Dermis microvascular lymphatic vessel endothelial cell (primary cell): ENCODE results near the gene ELK1. TPM values are rescaled to one million over a fixed set of nuclear protein-coding genes. Genes with fewer than 3 reads are reported as not detected.
"Not testable (repeated sequence)": the region's sequence is repeated elsewhere in the genome, so short reads cannot be mapped to it uniquely, and the experiment has no call there.

Experiments
- DNase-seq, 2 donors: peaks; one replicate each; pipeline versions ENCODE4 v3.0.0 to v3.0.0-alpha.2; 2010; ENCODE audit warnings: low read depth in 2 of 2
- total RNA-seq: library from RNA; depleted of rRNA; stranded (reverse); fragments of >200 nt; gene quantifications from 2 replicates; pipeline ENCODE4 v1.2.1, GENCODE V29; 2014

The ELK1 gene
- total RNA-seq, 1 donor from 2014 or later = 8.6 TPM

DNA sequence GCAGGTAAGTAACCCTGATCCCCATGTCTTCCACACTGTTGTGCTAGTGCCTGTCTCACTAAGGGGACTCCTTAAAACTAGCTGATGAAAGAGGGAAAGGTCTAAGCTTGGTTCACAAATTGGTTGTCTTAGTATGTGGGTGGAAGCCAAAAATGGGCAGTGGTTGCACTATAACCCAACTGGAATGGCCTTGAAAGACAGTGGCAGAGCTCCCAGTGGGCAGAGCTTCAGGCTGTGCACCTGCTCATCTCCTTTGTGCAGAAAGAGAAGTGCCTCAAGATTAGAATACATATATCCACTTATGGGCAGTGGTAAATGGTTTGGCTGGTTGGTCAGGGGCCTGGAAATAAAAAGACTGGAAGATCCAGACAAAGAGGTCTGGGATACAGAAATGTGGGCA lies 37.9 kb downstream of the ELK1 start:
- DNase-seq = no peak

DNA sequence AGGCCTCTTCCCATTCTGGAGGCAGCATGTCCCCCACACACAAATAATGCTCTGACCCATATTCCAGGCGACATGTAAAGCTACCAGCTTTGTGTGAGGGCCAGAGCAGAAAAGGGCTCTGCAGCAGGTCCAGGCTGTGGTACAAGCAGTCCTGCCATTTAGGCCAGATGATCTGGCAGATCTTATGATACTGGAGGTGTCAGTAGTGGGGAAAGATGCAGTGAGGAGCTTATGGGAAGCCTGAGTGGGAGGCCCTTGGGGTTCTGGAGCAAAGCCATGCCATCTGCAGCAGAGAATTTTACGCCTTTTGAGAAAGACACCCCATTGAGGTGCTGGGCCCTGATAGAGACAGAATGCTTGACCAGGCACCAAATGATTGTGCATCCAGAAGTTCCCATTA lies 38.4 kb downstream of the ELK1 start:
- no peak for DNase-seq

DNA sequence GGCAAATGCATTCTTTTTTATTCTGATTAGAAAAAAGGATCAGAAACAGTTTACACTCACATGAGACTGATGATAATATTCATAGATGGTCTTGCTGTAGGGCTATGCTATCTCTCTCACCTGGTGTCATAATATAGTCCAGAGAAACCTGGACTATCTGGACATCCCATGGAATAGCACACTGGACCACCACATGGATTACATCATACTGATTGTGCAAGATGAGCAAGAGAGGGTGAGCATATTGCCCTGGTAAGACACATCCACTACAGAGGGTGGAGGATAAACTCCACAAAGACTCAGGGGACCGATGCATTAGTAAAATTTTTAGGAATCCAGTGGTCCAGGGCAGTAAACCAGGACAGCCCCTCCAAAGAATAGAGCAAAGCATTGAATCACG lies 38.9 kb downstream of the ELK1 start:
- DNase-seq = no peak

DNA sequence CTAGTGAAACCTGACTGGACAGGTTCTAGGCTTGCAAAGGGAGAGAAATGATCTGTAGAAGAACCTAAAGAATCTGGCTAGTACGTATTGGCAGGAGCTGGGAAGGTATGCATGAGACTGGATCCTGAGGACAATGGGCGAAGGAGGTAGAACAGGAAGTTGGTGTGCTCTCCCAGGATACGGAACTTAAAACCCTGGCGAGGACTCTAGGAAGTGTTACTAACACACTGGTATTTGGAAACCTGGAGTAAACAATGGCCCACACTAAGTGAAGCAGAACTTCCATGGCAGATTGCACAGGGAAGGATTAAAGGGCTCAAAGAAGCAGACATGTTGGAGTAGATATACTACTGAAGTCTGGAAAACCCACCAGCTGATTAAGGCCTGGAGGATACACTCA lies 39.9 kb downstream of the ELK1 start:
- DNase-seq = no peak

DNA sequence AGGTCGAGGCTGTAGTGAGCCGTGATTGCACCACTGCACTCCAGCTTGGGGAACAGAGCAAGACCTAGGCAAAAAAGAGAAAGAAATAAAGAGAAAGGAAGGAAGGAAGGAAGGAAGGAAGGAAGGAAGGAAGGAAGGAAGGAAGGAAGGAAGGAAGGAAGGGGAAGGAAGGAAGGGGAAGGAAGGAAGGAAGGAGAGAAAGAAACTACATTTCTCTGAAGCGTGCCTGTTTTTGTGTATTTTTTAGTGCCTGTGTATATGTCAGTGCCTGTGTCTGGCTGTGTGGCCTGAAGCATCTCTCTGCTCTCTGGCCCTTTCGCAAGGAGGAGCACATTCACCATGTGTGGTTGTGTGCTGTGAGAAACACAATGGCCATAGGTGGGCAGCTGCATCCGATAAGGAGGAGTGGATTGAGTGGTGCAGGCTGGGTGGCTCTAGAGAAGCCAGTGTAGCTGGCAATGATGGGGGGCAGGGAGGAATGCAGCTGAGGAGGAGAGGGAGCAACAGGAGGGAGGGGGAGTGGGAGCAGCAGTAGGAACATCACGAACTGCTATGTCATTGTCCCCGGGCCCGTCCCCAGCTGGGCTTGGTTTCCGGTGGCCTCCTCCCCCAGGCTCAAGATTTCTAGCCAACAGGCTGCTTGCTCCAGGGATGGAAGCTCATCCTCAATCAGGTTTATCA lies 42.1 kb downstream of the ELK1 start:
- DNase-seq = no peak

DNA sequence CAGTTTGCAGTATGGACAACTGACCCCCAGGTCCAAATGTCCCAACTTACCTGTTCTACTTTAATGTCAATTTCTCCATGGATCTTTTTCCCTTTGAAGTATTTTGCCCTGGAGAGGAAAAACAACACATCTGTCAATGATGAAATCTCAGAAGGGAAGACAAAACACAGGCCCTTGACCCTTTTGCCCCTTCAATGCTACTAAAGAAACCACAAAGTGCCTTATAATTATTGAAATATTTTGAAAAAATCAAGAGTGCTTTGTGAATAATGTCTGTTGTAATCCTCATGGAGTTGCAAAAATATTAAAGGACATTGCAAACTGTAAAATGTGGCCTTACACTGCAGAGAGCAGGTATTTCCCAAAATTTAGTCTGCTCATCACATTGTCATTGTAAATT lies 43.3 kb downstream of the ELK1 start:
- DNase-seq = no peak

DNA sequence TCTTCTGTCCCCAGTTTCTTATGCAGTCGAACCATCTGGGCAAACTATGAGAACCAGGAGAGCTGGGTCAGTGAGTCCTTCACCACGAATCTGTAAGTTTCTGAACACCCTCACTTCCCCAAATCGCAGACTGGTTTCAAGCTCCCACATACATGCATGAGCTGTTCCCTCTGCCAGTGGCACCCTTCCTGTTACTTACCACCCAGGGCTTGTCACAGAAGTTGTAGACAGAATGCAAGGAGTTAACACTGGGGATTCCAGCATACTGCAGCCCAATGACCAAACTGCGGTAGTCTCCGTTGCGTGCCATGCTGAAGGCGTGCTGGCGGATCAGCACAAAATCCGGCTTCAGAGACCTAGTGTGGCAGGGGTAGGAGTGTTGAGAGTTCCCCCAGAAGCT lies 45.3 kb downstream of the ELK1 start:
- DNase-seq = no peak

DNA sequence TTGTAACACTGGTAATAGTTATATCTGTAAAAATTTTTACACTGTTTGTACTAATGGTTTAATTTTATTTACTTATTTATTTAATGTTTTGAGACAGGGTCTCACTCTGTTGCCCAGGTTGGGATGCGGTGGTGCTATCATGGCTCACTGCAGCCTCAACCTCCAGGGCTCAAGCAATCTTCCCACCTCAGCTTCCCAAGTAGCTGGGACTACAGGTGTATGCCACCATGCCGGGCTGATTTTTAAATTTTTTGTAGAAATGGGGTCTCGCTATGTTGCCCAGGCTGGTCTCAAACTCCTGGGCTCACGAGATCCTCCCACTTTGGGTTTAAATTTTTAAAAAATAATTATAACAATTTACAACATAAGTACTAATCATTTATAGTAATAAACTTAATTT lies 47.2 kb downstream of the ELK1 start:
- not testable (repeated sequence) for DNase-seq

DNA sequence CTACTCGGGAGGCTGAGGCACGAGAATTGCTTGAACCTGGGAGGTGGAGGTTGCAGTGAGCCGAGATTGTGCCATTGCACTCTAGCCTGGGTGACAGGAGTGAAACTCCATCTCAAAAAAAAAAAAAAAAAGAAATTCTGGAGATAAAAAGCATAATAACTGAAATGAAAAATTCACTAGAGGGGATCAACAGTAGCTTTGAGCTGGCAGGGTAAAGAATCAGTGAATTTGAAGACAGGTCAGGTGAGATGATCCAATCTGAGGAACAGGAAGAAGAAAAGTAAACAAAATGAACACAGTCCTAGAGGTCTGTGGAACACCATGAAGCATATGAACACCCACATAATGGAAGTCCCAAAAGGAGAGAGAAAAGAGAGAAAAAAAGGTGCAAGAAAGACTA lies 53.1 kb downstream of the ELK1 start:
- DNase-seq = no peak

DNA sequence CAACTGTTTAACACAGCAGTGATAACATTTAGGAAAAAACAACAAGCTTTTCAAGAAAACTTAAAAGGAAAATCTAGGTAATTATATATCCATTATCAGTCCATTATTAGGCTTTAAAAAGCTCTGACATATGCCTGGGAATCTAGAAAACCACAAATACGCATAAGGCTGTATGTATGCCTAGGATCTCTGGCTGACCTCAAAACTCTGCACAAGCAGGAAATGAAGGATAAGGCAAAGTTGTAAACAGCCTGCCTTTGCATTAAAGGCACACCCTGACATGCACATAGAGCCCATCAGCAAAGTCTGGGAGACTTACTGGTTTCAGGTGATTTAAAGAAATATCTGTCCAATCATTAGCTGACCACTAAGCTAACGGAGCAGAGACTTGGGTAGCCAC lies 54.1 kb downstream of the ELK1 start:
- DNase-seq = no peak

DNA sequence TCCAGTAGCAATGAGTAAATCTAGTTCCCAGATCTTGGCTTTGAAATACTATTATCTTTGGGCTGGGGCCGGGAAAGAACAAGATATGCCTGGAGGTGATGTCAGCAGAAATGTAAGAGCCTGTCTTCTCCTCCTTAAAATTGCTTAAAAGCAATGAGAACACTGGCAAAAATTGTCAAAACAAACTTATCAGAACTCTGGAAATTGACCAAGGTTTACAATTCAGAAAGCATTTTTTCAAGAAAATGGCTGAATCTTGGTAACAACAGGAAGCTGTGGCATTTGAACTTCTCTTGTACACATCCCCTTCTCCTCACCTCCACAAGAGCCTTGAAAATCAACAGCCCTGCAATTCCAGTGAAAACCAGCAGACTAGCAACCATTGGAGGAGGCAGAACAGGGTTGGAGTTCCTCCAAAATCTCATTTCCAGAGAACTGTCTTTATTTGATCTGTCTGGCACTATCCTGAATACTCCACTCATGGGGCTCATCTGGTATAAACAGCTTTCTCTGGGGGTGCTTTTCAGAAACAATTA lies 54.6 kb downstream of the ELK1 start:
- peak in 1 of 2 donors; percentile 52 for DNase-seq

DNA sequence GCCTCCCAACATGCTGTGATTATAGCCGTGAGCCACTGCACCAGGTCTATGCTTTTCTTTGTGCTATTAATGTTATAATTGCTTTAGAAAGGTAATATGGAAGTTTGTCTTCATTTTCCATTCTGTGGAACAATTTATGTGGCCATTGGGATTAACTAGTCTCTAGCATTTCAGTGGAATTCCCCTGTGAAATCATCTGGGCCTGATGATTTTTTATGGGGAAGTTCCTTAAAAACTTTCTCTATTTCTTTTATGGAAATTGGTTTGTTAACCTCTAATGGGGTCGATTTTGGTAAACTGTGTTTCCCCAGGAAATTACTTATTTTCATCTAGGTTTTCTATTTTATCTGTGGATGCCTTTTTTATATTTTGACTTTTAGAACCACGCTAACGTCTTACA lies 56.8 kb downstream of the ELK1 start:
- DNase-seq = no peak

DNA sequence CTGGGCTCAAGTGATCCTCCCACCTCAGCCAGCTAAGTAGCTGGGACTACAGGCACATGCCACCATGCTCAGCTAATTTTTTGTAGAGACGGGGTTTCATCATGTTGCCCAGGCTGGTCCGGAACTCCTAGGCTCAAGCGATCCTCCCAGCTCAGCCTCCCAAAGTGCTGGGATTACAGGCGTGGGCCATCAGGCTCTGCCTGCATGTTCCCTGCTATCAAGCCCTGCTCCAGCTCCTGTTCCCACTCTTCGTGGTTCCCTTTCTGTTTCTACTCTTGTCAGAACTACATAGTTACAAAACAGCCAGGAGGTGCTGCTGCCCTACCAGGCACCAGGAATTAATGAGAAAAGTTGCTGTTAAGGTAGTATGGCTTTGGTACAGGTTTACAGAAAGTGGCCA lies 59.4 kb downstream of the ELK1 start:
- DNase-seq = no peak

DNA sequence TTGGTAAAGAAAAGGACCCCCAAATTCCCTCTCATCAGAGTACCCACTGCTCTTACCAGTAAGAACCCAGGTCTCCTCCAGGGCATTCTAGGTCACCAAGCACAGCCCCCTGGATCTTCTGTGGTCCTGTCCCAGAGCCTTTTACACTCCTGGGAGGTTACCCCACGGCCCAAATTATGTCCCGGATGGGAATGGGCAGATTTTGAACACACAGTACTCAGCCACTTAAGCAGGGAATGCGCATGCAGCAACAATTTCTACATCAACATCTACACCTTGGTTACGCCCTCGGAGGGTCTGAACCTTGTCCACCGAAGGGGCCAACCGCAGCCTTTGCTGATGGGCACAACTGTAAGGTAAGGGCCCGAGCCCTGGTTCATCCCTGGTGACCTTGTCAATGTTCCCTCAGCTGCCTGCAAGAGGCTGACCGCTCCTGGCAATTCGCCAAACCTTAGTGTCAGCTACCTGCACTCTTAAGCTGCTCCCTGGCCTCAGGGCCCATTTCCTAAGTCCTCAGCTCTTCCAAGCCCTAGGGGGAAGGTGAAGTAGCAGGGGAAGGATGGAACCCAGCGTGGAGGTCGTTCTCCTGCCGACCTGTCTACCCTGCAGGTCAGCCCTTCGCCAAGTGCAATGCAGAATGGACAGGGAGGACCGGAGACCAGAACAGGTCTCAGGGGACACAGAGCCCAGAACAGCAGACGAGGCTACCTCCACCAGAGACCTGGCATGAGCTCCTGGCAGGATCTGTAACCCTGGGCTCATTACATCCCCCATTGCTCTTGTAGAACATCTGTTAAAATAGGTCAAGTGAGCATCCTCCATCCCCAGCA lies 62.2 kb downstream of the ELK1 start:
- no peak for DNase-seq

DNA sequence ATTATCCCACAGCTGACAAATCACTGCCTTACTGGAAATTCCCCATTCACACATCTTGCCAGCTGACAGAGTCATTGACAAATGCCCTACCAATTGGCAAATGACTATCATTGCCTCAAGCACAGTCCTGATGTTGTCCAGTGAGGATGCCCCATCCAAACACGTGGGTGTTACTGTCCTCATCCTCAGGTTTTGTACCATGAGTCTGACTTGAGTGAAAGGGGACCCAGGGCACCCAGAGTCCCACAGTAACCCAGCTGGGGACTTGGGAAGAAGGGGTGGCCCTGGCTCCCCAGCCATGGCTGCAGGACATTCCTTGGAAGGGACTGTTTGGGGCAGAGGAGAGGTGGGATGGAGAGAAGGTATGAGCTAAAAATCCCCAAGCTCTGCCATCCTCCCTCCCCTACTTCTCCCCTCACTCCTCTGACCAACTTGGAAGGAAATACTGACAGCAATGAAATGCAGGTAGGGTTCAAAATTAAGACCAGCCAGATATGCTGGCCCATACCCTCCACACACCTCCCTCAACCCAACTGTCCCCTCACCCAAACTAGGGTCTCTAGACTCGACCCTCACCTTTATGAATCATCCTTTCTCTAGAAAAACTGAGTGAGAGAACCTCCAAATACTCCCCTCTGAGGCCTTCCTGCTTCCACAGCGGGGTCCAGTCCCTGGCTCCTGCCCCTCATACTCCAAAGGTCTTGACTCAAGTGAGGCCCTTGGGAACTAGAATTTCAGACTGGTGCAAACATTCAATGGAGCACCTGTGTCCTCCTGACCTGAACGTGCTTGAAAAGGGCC lies 63.1 kb downstream of the ELK1 start:
- DNase-seq = no peak

DNA sequence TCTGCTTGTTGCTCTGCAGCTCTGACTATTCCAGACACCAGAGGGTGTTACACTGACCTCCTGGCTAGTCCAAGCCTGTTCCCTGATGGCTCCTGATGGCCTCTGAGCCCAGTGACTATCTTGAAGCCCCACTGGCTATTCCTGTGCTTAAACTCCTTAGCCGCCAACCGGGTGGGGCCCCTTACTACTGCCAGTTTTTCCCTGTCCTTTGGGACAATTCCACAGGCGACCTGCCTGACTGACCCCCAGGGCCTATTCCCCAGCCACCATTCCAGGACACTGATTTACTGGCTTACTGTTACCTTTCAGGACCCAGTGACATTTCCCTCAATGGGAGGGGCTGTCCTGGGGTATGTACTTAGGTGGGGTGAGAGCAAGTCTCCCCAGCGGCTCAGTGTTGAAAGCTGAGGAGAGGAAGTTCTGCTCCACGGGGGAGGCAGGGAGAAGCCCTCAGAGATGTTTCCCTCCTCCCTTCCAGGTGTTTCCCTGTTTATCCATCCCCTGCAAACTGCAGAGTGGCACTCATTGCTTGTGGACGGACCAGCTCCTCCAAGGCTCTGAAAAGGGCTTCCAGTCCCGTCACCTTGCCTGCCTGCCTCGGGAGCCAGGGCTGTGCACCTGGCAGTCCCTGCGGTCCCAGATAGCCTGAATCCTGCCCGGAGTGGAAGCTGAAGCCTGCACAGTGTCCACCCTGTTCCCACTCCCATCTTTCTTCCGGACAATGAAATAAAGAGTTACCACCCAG lies 64.1 kb downstream of the ELK1 start:
- DNase-seq = no peak

Other genes starting within 250 kb of the ELK1 start
- 10.7 and 11.4 TPM in 2 replicates for gene ZNF41, start 167.3 kb downstream of the ELK1 start, total RNA-seq
- 9.2 and 14.5 TPM in 2 replicates for gene ARAF, start 89.4 kb downstream of the ELK1 start, total RNA-seq
- gene TIMP1, start 68.1 kb downstream of the ELK1 start, total RNA-seq = 75.2 and 295 TPM in 2 replicates
- under 0.01 and 0.13 TPM in 2 replicates for gene SYN1, start 30.7 kb downstream of the ELK1 start, total RNA-seq
- gene CFP, start 20.6 kb downstream of the ELK1 start, total RNA-seq = 0.13 and 0.26 TPM in 2 replicates
- gene UXT, start 8.6 kb upstream of the ELK1 start, total RNA-seq = 118 and 124 TPM in 2 replicates
- gene ZNF81, start 186.3 kb upstream of the ELK1 start, total RNA-seq = 3.3 and 4.0 TPM in 2 replicates